GM19455 (cell line): ENCODE data around the gene ALK.

ENCODE experiments used
- ATAC-seq: cut with Tn5 transposase; IDR thresholded peaks from one replicate; pipeline ENCODE4 v1.9.1; 2021; ENCODE audit not compliant: unreplicated experiment

Gene ALK

DNA sequence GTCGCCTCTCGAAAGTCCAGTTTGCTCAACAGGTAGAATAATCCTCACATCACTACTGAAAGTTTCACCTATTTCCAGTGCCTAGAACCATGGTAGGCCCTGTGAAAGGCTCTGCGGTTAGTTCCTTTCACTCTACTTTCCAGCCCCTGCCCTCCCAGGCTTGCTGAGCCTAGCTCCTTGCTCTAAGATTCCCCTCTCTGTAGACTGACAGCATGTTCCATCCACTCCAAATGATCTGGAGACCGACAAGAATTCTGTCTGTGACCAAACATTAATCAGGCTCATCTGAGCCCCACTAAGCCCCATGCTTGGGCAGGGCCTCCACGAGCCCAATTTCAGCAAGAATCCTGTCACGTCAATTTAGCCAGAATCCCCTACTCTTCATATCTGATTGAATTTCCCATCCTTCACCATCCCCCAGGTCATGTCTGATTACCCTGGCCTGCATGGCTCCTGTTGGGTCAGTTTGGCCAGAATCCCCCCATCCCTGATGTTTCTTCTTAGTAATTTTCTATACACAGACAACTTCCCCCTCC, 307.0 kb downstream of the ALK start:
- no peak for ATAC-seq

- ATAC-seq, result no peak
These were observed 307.6 kb downstream of the ALK start for GRCh38 chr2:29613792-29614266.

GRCh38 chr2:29613067-29613466, 308.3 kb downstream of the ALK start:
- ATAC-seq, result no peak

- ATAC-seq, result no peak
These were observed 308.8 kb downstream of the ALK start for GRCh38 chr2:29612568-29612967.

DNA sequence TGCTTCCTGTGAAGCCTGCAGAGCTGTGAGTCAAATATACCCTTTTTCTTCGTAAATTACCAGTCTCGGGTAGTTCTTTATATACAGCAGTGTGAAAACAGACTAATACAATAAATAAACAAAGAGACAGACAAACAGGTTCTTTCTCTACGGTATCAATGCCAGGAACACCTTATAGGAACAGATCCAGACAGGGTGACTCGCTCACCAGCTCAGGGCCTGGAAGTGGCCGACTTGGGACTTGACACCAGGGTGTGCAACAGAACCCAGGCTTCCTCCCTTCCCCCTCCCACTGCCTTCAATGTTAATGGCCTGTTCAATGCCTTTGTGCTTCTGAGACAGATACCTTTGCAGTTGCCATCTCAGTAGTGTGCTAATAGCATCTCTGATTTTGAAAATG, 309.5 kb downstream of the ALK start:
- no peak for ATAC-seq

GRCh38 chr2:29611261-29611660, 310.1 kb downstream of the ALK start:
- no peak for ATAC-seq

- no peak for ATAC-seq
These were observed 310.8 kb downstream of the ALK start for GRCh38 chr2:29610569-29610968.

GRCh38 chr2:29607038-29607420, 314.4 kb downstream of the ALK start:
- ATAC-seq, result no peak

GRCh38 chr2:29606104-29607037, 315.0 kb downstream of the ALK start:
- ATAC-seq, result no peak

DNA sequence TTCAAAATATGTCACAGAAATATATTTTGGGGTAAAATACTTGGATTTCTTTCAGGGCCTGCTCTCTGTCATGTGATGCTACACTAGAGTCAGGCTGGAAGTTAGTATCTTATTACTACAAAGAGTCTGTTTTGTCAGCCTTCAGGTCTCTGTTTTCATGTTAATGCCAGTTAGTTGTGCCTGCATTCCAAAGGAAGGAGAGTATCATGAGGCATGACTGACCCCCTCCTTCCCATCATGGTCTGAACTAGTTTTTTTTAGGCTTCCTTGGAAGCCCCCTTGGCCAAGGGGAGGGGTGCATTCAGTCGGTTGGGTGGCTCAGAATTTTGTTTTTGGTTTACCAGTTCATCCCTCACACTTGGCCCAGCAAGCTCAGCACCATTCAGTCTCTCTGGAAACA, 318.0 kb downstream of the ALK start:
- ATAC-seq, result no peak

DNA sequence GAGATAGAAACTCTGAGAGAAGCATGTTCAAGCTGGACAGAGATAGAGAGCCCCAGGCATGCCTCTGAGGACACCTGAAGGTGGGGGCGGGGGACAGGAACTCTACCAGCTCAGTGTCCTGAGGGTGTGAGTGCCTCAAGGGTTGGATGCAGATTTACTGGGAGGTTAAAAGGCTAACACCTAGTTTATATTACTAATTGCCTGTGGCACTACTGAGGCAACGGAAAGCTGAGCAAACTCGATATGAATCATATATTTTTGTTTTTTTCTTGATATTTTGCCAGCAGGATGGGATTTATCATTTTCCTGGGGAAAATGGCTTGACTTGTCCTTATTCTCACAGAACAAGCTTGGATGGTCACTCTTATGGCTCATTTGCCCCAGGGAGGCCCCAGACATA, 319.5 kb downstream of the ALK start:
- no peak for ATAC-seq

- no peak for ATAC-seq
These were observed 320.1 kb downstream of the ALK start for GRCh38 chr2:29601321-29601720.

DNA sequence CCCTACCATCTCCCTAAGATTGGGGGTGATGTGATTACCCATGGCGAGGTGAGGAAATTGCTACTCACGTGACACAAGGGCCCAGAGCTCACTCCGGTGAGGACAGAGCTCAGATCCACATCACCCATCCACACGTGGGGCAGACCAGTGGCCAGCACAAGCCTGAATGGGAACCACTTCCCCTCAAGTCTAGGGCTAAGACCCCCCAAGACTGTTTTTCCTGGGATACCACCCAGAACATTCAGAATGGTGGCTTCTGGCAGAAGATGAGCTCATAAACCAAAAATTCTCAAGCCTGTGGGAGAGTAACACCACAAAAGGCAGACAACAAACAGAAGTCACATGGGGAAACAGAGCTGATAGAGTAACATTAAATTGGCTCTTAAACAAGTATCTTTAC, 321.4 kb downstream of the ALK start:
- no peak for ATAC-seq

DNA sequence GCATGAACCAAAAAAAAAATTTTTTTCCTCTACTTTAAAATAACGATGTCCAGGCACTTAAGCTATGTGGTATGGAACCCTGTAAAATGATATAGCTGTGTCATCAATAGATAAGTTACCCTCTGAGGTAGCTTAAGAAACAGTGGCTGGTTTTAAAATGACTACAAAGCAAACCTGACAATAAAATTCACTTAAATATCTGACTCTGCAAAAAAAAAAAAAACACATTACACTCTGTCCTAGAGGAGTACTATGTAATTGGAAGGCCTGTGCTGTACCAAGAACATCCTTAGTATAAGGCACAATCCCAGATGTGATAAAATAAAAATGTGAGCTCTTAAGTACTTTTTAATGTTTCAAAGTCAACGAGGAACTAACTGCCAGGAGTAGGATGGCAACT, 322.4 kb downstream of the ALK start:
- no peak for ATAC-seq

GRCh38 chr2:29597035-29597434, 324.4 kb downstream of the ALK start:
- ATAC-seq, result no peak

DNA sequence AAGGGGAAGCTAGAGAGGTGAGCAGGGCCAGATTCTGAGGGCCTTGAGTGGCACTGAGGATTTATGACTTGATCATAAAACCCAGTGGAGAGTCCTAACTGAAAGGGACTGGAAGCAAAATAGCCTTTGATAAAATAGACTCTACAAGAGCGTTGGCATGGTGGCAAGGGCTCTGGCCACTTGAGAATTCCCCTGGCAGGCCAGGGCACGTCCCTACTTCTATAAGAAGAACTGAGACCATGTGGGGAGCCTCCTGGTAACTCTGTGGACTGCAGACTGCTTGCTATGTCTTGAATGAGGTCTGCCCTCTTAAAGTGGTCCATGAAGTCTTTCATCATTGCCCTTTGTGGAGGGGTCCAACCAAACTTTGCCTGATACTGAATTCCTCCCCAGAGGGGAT, 324.8 kb downstream of the ALK start:
- no peak for ATAC-seq

DNA sequence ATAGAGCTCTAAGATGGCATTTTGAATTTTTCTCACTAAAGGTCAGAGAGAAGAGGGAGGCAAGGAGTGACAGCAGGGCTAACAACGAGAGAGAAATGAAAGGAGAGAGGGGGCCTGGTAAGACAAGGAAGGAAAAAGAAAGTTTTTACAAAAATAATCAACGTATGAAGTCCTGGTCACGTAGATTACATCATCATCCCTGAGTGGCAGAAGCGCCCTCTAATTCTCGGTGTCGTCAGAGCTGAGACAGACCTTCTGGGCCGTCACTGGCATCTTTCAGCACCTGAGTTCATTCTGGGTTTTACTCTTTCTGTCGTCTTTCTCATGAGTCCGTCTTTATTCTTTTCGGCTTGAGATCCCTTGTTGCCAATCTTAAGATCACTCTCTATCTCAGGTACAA, 329.8 kb downstream of the ALK start:
- no peak for ATAC-seq

DNA sequence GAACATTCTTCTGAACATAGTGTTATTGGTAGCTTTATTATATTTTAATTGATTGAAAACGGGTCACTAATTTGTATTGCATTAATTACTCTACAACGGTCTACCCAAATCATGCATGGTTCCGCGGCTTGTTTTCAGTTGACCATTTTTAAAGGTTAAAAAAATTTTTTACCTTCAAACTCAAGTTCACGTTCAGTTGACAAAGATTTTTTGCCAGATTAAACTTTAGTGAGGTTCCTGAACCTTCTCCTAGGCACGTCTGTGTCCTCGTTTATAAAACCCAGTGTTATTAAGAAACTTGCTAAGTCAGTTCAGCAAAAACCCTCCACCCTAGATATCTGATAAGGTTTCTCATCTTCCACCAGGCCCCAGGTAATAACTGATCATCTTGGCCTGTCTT, 331.2 kb downstream of the ALK start:
- no peak for ATAC-seq

DNA sequence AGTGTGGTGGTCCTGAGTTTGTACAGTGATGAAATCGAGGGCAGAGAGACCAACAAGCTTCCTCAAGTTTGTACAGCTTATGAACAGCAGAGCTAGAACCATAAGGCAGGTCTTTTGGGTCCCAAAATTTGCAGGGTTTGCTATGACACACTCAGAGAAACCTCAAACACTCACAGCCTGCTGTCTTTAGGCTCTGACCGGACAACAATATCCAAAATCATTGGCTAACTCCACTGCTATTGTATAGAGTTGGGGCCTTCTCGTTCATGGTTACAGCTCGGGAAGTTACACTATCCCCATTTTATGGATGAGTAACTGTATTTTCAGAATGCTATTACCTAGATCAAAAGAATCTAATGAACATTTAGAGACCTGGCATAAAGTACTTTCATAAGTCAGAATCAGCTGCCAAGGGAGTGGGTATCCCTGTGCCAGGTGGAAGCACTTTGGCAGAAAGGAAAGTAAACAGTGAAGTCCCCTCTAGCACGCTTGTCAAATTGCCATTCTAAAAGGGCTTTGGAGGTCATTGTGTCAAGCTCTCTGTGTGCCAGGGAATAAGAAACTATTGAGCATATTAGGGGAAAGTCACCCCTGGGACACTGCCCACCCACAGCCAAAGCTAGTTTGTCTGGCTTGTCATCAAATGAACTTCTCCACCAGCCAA, 331.8 kb downstream of the ALK start:
- no peak for ATAC-seq

GRCh38 chr2:29587402-29588190, 333.8 kb downstream of the ALK start:
- no peak for ATAC-seq

- ATAC-seq, result no peak
These were observed 334.5 kb downstream of the ALK start for GRCh38 chr2:29586919-29587318.
